ENCODE results near the gene HSD17B8. TPM values are rescaled to one million over a fixed set of nuclear protein-coding genes. Genes with fewer than 3 reads are reported as not detected.

Gene HSD17B8
- polyA plus RNA-seq, 5 donors, result 20.8 to 26.5 (median 21.7) TPM

- no peak for DNase-seq
Observed at GRCh38 chr6:33190504-33191107, 13.8 kb upstream of the HSD17B8 start.

GRCh38 chr6:33191383-33192104, 12.9 kb upstream of the HSD17B8 start:
- no peak for DNase-seq

GRCh38 chr6:33192105-33192646, 12.3 kb upstream of the HSD17B8 start, which contains the start of gene COL11A2:
Gene COL11A2, minus strand, starts transcription at chr6:33192467. Its CDS starts 227 bp downstream, at chr6:33192240.
- DNase-seq, result no peak

GRCh38 chr6:33192671-33193602, 11.5 kb upstream of the HSD17B8 start:
- DNase-seq, result no peak

- DNase-seq, result no peak
Observed at GRCh38 chr6:33193619-33194018, 10.8 kb upstream of the HSD17B8 start.

GRCh38 chr6:33194431-33194979, 9.9 kb upstream of the HSD17B8 start:
- DNase-seq, result no peak

- no peak for DNase-seq
Observed at GRCh38 chr6:33195304-33196165, 8.9 kb upstream of the HSD17B8 start.

GRCh38 chr6:33197431-33198048, 6.9 kb upstream of the HSD17B8 start:
- DNase-seq, result peak in 1 of 2 donors; percentile 32

- DNase-seq, result no peak
Observed at GRCh38 chr6:33198159-33198852, 6.1 kb upstream of the HSD17B8 start.

GRCh38 chr6:33198853-33199436, 5.5 kb upstream of the HSD17B8 start:
- DNase-seq, result no peak

GRCh38 chr6:33199687-33200218, 4.7 kb upstream of the HSD17B8 start:
- no peak for DNase-seq

- peak; percentile 100 for DNase-seq
Observed at GRCh38 chr6:33200219-33201146, 4.0 kb upstream of the HSD17B8 start, which contains the start of the genes RXRB and SLC39A7. Gene RXRB, minus strand, starts transcription at chr6:33200665. Its CDS starts 189 bp downstream, at chr6:33200476. Gene SLC39A7, plus strand, starts transcription at chr6:33200867. Its CDS starts 379 bp downstream, at chr6:33201246.

- no peak for DNase-seq
Observed at GRCh38 chr6:33201147-33201545, 3.3 kb upstream of the HSD17B8 start.

GRCh38 chr6:33201935-33202334, 2.5 kb upstream of the HSD17B8 start:
- no peak for DNase-seq

GRCh38 chr6:33202799-33203198, 1.7 kb upstream of the HSD17B8 start:
- no peak for DNase-seq

- DNase-seq, result no peak
Observed at GRCh38 chr6:33203443-33204164, 851 bp upstream of the HSD17B8 start.

GRCh38 chr6:33204165-33204414, 365 bp upstream of the HSD17B8 start:
- DNase-seq, result no peak

All from right lung (tissue), 5 donors.